GM21381 (cell line): ENCODE data around the gene HIF1A.

Source experiments
- ATAC-seq: cut with Tn5 transposase; IDR thresholded peaks from one replicate; pipeline ENCODE4 v1.9.1; 2021; ENCODE audit warnings: mild to moderate bottlenecking, moderate library complexity; ENCODE audit not compliant: unreplicated experiment

Gene HIF1A

GRCh38 chr14:61672796-61673195, 22.5 kb upstream of the HIF1A start:
- no peak for ATAC-seq

GRCh38 chr14:61673305-61673704, 22.0 kb upstream of the HIF1A start:
- ATAC-seq, result no peak

- ATAC-seq, result no peak
These were observed 20.0 kb upstream of the HIF1A start for GRCh38 chr14:61675291-61675690.

DNA sequence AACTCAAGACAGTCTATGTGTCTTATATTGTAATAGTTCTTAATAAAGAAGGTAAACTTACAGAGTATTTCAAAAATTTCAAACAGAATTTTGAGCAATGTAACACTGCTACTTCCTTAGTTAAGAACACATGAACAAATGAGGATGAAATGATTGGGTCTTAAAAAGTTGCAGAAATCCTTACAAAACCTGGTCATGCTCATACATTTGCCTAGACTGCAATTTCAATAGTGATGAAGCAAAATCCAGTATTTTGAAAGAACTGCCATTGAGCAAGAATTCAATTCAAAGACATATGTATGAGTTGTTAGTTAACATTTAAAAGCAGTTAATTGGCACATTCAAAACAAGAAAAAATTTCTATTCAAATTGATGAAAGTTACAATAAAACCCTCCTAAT, 17.8 kb upstream of the HIF1A start:
- no peak for ATAC-seq

DNA sequence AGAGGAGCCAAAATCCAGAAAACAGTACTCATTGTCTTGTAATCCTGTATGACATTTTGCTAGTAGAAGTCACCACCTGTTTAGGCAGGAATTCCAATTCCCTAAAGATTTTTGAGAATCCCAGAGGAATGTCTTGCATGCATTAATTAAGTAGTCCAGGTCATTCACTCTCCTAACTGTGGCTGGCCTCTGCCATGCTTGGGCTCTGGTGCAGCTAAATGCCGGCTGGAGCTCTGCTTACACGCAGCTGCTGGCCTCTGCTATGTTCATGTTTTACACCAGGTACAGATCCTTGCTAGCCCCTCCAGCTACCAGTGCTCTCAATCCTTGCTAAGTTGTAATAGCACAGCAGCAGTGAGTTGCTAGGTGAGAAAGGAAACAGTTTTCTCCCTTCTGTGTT, 16.3 kb upstream of the HIF1A start:
- no peak for ATAC-seq

DNA sequence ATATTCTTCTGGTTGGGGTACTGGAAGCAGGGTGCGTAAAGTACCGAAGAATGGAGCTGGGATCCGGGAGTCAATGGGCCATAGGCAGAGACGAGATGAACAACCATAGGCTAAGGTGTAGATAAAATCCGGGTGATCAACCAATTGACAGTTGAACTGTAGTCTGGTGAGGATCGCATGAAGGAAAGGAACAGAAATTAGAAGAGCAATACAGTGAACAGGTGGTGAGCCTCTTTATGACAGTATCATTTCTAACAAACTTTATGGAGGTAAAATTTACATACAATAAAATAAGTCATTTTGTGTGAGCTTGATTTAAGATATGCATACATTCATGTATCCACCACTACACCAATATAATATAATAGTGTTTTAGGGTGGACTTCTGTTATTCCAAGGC, 13.9 kb upstream of the HIF1A start:
- ATAC-seq, result no peak

DNA sequence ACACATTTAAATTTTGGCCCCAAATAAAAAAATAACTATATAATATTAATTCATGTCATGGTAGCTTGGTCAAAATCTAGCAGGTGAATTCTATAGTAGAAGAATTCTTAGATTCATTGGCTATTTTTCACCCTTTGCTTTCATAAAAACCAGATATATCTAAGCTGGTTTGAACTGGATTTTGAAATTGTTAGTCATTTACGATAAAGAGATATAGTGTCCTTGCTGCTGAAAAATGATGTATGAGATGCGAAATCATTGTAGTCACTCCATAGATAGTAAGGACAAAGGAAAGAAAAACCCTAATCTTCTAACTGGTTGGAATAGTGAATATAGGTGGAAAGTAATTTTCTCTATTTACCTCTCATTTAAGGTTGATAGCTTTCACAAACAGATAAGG, 12.2 kb upstream of the HIF1A start:
- ATAC-seq, result no peak

- no peak for ATAC-seq
These were observed 5.3 kb upstream of the HIF1A start for GRCh38 chr14:61690039-61690438.

GRCh38 chr14:61690982-61691381, 4.3 kb upstream of the HIF1A start:
- ATAC-seq, result no peak

DNA sequence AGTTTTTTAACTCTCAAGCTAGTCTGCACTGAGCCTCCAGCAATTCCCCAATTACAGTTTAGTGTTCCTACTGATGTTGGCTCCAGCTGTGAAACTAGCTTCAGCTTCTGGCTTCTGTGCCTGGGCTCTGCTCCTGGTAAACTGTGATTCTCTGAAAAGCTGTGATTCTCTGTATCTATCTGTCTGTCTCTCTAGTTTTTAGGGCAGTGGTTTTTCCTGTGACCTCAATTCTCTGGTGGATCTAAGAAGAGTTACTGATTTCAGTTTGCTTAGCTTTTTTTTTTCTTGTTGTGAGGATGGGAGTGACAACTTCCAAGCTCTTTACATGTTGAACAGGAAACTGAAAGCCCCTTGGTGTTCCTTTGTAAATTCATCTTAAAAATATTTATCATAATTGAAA, 3.8 kb upstream of the HIF1A start:
- ATAC-seq, result no peak

GRCh38 chr14:61694039-61694438, 1.3 kb upstream of the HIF1A start:
- ATAC-seq, result no peak

- ATAC-seq, result peak; percentile 10
These were observed 598 bp downstream of the HIF1A start for GRCh38 chr14:61695695-61696527.

DNA sequence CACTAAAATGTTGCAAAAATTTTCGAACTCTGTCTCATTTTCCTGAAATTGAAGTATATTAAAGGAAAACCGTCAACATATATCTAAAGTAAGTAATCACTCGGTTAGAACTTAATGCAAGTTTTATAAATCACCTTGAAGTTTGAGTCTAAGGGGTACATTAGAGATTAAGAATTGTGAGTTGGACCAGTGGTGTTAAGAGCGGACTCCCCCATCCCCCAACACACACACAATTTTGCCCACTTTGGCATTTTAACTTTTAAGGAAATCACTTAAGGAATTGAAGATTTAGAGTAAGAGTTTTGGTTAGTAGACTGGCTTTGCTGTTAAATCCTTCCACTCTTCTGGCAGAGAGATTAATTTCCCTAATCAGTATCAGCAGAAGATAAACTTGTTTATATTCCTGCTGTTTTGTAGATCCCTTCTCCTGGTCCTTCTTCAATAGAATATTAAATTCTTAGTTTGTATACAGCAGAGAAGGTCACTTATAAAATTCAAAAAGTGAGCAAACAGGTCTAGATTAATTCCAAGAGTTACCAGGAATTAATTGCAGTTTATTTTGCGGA, 1.5 kb downstream of the HIF1A start:
- ATAC-seq, result no peak

DNA sequence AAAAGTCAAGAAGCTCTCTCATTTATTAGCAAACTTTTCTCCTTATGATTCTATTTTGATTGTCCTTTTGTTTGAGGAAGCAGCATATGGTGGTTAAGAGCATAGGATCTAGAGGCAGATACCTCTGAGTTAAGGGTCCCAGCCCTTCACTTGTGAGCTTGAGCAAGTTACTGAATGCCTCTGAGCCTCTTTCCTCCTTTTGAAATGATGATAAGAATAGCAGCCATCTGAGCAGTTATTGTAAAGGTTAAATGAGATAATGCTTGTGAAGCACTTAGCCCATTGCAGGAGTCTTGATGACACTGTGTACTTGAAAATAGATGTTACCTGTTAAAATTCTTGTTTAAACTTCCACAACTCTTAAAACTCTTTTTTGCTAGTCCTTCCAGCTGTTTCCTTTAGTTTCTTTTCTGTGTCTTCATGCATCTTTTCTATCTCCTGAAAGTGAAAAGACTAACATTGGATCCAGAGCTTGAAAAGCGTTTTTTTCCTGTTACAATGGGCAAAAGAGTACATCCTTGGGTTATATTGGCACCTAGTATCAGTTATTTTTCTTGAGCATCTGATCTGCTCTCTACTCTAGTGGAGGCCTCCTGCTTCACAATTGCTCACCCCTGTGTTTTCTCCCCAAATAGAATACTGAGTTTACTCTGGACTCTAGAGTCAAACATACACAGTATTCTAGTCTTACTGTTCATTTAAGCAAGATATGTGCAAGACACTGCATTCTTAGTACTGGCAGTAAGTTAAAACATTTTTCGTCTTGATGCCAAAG, 3.1 kb downstream of the HIF1A start:
- no peak for ATAC-seq

DNA sequence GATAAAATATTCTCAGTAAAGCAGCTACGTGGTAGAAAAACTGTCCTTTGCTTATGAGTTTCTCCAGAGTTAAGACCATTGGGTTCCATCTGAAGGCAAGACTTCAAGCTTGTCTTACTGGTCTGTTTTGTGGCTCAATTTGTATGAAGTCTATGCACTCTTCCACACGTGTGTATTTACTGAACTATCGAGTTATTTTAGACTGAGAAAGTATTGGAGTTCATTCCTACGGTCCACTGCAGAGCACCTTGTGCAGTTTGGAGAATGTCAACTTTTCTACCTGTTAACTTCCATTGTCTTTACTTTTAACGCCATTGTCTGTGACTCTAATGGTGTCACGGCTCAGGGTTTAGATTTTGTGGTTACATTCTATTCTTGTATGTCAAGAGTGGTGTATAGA, 3.7 kb downstream of the HIF1A start:
- ATAC-seq, result no peak

DNA sequence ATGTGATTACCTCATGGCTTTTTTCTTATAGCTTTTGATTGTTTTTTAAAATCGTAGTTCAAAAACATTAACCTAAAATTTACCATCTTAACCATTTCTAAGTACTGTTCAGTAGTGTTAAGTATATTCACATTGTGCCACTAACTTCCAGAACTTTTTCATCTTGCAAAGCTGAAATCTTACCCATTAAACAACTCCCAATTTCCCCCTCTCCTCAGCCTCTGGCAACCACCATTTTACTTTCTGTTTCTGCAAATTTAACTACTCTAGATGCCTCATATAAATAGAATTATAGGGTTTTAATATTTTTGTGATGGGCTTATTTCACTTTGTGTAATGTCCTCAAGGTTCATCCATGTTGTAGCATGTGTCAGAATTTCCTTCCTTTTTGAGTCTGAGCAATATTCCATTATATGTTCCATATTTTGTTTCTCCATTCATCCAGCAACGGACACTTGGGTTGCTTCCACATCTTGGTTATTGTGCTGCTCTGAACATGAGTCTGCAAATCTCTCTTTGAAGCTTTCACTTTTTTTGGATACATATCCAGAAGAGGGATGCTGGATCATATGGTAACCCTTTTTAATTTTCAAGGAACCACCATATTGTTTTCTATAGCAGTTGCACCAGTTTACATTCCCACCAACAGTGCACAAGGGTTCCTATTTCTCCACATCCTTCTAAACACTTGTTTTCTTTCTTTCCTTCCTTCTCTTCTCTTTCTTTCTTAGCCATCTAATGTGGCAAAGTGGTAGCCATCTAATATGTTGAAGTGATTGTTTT, 5.0 kb downstream of the HIF1A start:
- ATAC-seq, result no peak

DNA sequence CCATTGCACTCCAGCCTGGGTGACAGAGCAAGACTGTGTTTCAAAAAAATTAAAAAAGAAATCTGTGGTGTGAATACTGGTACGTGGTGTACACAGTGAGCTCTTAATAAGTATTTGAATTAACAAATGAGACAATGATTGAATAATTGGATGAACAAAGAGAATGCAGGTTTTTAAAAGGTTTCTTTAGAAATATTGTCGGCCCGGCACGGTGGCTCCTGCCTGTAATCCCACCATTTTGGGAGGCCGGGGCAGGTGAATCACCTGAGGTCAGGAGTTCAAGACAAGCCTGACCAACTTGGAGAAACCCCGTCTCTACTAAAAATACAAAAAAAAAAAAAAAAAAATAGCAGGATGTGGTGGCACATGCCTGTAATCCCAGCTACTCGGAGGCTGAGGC, 6.6 kb downstream of the HIF1A start:
- no peak for ATAC-seq

GRCh38 chr14:61703342-61704129, 8.2 kb downstream of the HIF1A start:
- ATAC-seq, result no peak

DNA sequence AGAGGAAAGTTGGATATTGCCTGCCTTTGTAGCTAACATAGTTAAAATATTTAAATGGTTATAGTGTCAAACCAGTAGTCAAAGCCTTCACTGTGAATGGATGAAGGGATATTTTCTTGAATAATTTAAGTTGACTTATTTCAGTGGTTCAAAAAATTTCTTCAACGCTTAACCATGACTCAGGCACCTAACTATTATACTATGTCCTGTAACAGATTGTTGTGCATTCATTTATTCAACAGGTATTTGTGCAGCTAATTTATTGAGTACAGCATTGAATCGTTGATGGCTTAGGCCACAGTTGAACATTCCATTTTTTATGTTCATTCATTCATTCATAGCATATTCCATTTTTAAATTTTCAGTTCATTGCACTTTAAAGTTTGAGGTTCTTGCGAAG, 9.2 kb downstream of the HIF1A start:
- ATAC-seq, result no peak

DNA sequence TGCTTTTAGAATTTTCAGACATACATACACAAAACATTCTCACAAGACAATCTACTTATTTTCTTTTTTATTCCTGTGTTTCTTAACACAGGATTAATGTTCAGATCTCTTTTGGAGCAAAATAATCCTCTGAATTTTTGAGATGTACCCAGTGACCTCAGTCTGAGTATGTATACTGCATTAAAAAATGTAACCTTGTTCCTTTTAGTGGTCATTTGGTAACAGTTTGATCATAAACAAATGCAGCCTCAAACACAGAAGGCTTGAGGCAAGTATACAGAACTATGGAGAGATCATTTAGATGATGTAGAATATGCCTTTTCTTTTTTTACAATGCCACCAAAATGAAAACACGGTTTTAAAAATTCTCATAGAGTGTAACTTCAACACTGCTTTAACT, 9.7 kb downstream of the HIF1A start:
- no peak for ATAC-seq
